ENCODE measurements around the gene IBSP.

IBSP gene

GRCh38 chr4:87783781-87784180 is 15.6 kb upstream of the IBSP start:
- Histone ChIP-seq H3K36me3 (ENCODE audit: control insufficient read depth, insufficient read depth, low read length) (no peaks in the 10 kb centered on the region), H3K27me3 (replicated peaks; ENCODE audit: control insufficient read depth, insufficient read depth, low read length) (no peaks in the 10 kb centered on the region), H3K4me3 (replicated peaks; ENCODE audit: low read depth, low read length) (no peak overlapping the region)
- no peak for TF ChIP-seq CTCF (IDR thresholded peaks at IDR 0.05; ENCODE audit: insufficient read depth, low read length, poor library complexity, severe bottlenecking)
- no peak for DNase-seq (ENCODE audit: extremely low read depth, insufficient read length)

- no peak for TF ChIP-seq CTCF (IDR thresholded peaks at IDR 0.05; ENCODE audit: insufficient read depth, low read length, poor library complexity, severe bottlenecking)
- DNase-seq (ENCODE audit: extremely low read depth, insufficient read length): no peak
- Histone ChIP-seq H3K4me3 (replicated peaks; ENCODE audit: low read depth, low read length) (no peak overlapping the region), H3K36me3 (ENCODE audit: control insufficient read depth, insufficient read depth, low read length) (no peaks in the 10 kb centered on the region), H3K27me3 (replicated peaks; ENCODE audit: control insufficient read depth, insufficient read depth, low read length) (no peaks in the 10 kb centered on the region)
Observed at GRCh38 chr4:87785731-87786509, 13.4 kb upstream of the IBSP start.

GRCh38 chr4:87802858-87803257 is 3.5 kb downstream of the IBSP start:
- no peak for DNase-seq (ENCODE audit: extremely low read depth, insufficient read length)
- H3K4me3 ChIP-seq (replicated peaks; ENCODE audit: low read depth, low read length): no peak overlapping the region
- H3K36me3 ChIP-seq (ENCODE audit: control insufficient read depth, insufficient read depth, low read length): no peaks in the 10 kb centered on the region
- no peaks in the 10 kb centered on the region for H3K27me3 ChIP-seq (replicated peaks; ENCODE audit: control insufficient read depth, insufficient read depth, low read length)
- TF ChIP-seq CTCF (IDR thresholded peaks at IDR 0.05; ENCODE audit: insufficient read depth, low read length, poor library complexity, severe bottlenecking): no peak

GRCh38 chr4:87803421-87803820 is 4.1 kb downstream of the IBSP start:
- H3K4me3 ChIP-seq (replicated peaks; ENCODE audit: low read depth, low read length): no peak overlapping the region
- no peaks in the 10 kb centered on the region for H3K27me3 ChIP-seq (replicated peaks; ENCODE audit: control insufficient read depth, insufficient read depth, low read length)
- TF ChIP-seq CTCF (IDR thresholded peaks at IDR 0.05; ENCODE audit: insufficient read depth, low read length, poor library complexity, severe bottlenecking): no peak
- H3K36me3 ChIP-seq (ENCODE audit: control insufficient read depth, insufficient read depth, low read length): no peaks in the 10 kb centered on the region
- no peak for DNase-seq (ENCODE audit: extremely low read depth, insufficient read length)

GRCh38 chr4:87804871-87805270 is 5.5 kb downstream of the IBSP start:
- Histone ChIP-seq H3K27me3 (replicated peaks; ENCODE audit: control insufficient read depth, insufficient read depth, low read length) (no peaks in the 10 kb centered on the region), H3K36me3 (ENCODE audit: control insufficient read depth, insufficient read depth, low read length) (no peaks in the 10 kb centered on the region), H3K4me3 (replicated peaks; ENCODE audit: low read depth, low read length) (no peak overlapping the region)
- no peak for TF ChIP-seq CTCF (IDR thresholded peaks at IDR 0.05; ENCODE audit: insufficient read depth, low read length, poor library complexity, severe bottlenecking)
- no peak for DNase-seq (ENCODE audit: extremely low read depth, insufficient read length)

GRCh38 chr4:87805971-87806370 is 6.6 kb downstream of the IBSP start:
- Histone ChIP-seq H3K27me3 (replicated peaks; ENCODE audit: control insufficient read depth, insufficient read depth, low read length) (no peaks in the 10 kb centered on the region), H3K36me3 (ENCODE audit: control insufficient read depth, insufficient read depth, low read length) (no peaks in the 10 kb centered on the region), H3K4me3 (replicated peaks; ENCODE audit: low read depth, low read length) (no peak overlapping the region)
- no peak for TF ChIP-seq CTCF (IDR thresholded peaks at IDR 0.05; ENCODE audit: insufficient read depth, low read length, poor library complexity, severe bottlenecking)
- no peak for DNase-seq (ENCODE audit: extremely low read depth, insufficient read length)
